CD14-positive monocyte (primary cell): ENCODE measurements around the gene CTDSPL. TPM values are rescaled to one million over a fixed set of nuclear protein-coding genes. Genes with fewer than 3 reads are reported as not detected.
"Not testable (repeated sequence)": the region's sequence is repeated elsewhere in the genome, so short reads cannot be mapped to it uniquely, and the experiment has no call there.

ENCODE experiments used
- DNase-seq, 3 donors: peaks; one replicate each; pipeline ENCODE4 v3.0.0-alpha.2; 2011 to 2022
- H2AFZ ChIP-seq: 2 replicates; pipeline ENCODE4 v1.6.0; 2012; ENCODE audit warnings: mild to moderate bottlenecking, low read depth, low read length, inconsistent platforms; ENCODE audit not compliant: insufficient read depth, poor library complexity, severe bottlenecking
- H3K27ac ChIP-seq, 2 donors: 1 replicate in 1 of 2; 2 replicates in 1 of 2; pipeline ENCODE4 v1.5.1; 2012 to 2013; ENCODE audit warnings: low read length in 2 of 2, control low read depth in 1 of 2, inconsistent platforms in 1 of 2, low read depth in 1 of 2, mild to moderate bottlenecking in 1 of 2
- H3K27me3 ChIP-seq, 2 donors: one replicate each; pipeline versions ENCODE4 v1.6.0 to v1.6.1; 2011 to 2013; ENCODE audit warnings: low read length in 2 of 2; ENCODE audit not compliant: control insufficient read depth in 2 of 2, insufficient read depth in 2 of 2
- H3K36me3 ChIP-seq, 2 donors: replicated peaks in 1 of 2; 1 replicate in 1 of 2; 2 replicates in 1 of 2; pipeline versions ENCODE4 v1.5.1 to v1.6.1; 2012 to 2013; ENCODE audit warnings: low read length in 2 of 2, control low read depth in 1 of 2, inconsistent platforms in 1 of 2, mild to moderate bottlenecking in 1 of 2; ENCODE audit not compliant: insufficient read depth in 2 of 2, control insufficient read depth in 1 of 2
- H3K4me1 ChIP-seq, 2 donors: 1 replicate in 1 of 2; 2 replicates in 1 of 2; pipeline versions ENCODE4 v1.5.1 to v1.6.1; 2012 to 2013; ENCODE audit warnings: low read length in 2 of 2, control low read depth in 1 of 2, inconsistent platforms in 1 of 2, mild to moderate bottlenecking in 1 of 2, moderate library complexity in 1 of 2; ENCODE audit not compliant: insufficient read depth in 2 of 2, control insufficient read depth in 1 of 2
- H3K4me2 ChIP-seq: replicated peaks from 2 replicates; pipeline ENCODE3; 2012; ENCODE audit warnings: low read length, moderate library complexity, mild to moderate bottlenecking; ENCODE audit not compliant: poor library complexity, severe bottlenecking; ENCODE audit errors: extremely low read depth
- H3K4me3 ChIP-seq, 3 experiments: fragments of 200-600 bp in 1 of 3; sonication (generic) in 1 of 3; replicated peaks in 1 of 3; 1 replicate in 2 of 3; 2 replicates in 1 of 3; pipeline ENCODE4 v1.5.1; 2011 to 2013; ENCODE audit warnings: low read length in 3 of 3, mild to moderate bottlenecking in 3 of 3, control low read depth in 2 of 3, low read depth in 2 of 3, inconsistent platforms in 1 of 3, moderate library complexity in 1 of 3
- H3K79me2 ChIP-seq: 2 replicates; pipeline ENCODE4 v1.6.0; 2012; ENCODE audit warnings: mild to moderate bottlenecking, control low read depth, inconsistent platforms, low read length, moderate library complexity; ENCODE audit not compliant: insufficient read depth
- H3K9ac ChIP-seq: 2 replicates; pipeline ENCODE4 v1.6.0; 2017; ENCODE audit warnings: low read length, mild to moderate bottlenecking; ENCODE audit not compliant: insufficient read depth, poor library complexity, severe bottlenecking
- H3K9me3 ChIP-seq, 2 donors: replicated peaks in 1 of 2; 1 replicate in 1 of 2; 2 replicates in 1 of 2; pipeline versions ENCODE4 v1.5.1 to v1.6.1; 2012 to 2013; ENCODE audit warnings: low read length in 2 of 2, control low read depth in 1 of 2; ENCODE audit not compliant: control insufficient read depth in 1 of 2, insufficient read depth in 1 of 2
- H4K20me1 ChIP-seq: 2 replicates; pipeline ENCODE4 v1.6.0; 2012; ENCODE audit warnings: mild to moderate bottlenecking, low read length, control low read depth, moderate library complexity; ENCODE audit not compliant: insufficient read depth
- H3K27ac Mint-ChIP-seq, 7 donors: one replicate each; pipeline ENCODE4 v1.8.0; 2020; ENCODE audit warnings: mild to moderate bottlenecking in 7 of 7, mixed read lengths in 7 of 7, moderate library complexity in 6 of 7, inconsistent platforms in 2 of 7
- H3K27me3 Mint-ChIP-seq, 3 donors: one replicate each; pipeline ENCODE4 v1.8.0; 2021 to 2022; ENCODE audit warnings: low read depth in 3 of 3, mild to moderate bottlenecking in 3 of 3, mixed read lengths in 3 of 3, moderate library complexity in 3 of 3, inconsistent platforms in 1 of 3
- H3K36me3 Mint-ChIP-seq, 2 donors: one replicate each; pipeline ENCODE4 v1.8.0; 2020; ENCODE audit warnings: mixed read lengths in 2 of 2, inconsistent platforms in 1 of 2, mild to moderate bottlenecking in 1 of 2
- H3K4me1 Mint-ChIP-seq: one replicate; pipeline ENCODE4 v1.8.0; 2020; ENCODE audit warnings: mild to moderate bottlenecking, mixed read lengths
- H3K4me3 Mint-ChIP-seq, 2 donors: one replicate each; pipeline ENCODE4 v1.8.0; 2020; ENCODE audit warnings: mild to moderate bottlenecking in 2 of 2, mixed read lengths in 2 of 2, moderate library complexity in 1 of 2
- H3K9me3 Mint-ChIP-seq, 7 donors: one replicate each; pipeline ENCODE4 v1.8.0; 2020 to 2022; ENCODE audit warnings: mixed read lengths in 7 of 7, mild to moderate bottlenecking in 6 of 7, moderate library complexity in 6 of 7, inconsistent platforms in 2 of 7
- WGBS: methylation state at CpG from one replicate; pipeline ENCODE4 v1.1.5; 2013; ENCODE audit warnings: missing lambda C conversion rate; ENCODE audit not compliant: insufficient coverage; 5-methylcytosine and 5-hydroxymethylcytosine counted together
- intact Hi-C, 2 donors: fragments of 100-400 bp; cut with micrococcal nuclease; formaldehyde crosslinking; loops; one replicate each; pipeline versions ENCODE4 v1.15.0 to v1.15.1; 2023
- polyA plus RNA-seq, 3 donors: library from polyadenylated mRNA; depleted of rRNA in 1 of 3; unstranded in 2 of 3; stranded (reverse) in 1 of 3; fragments of 300-500 nt in 2 of 3; fragments of >200 nt in 1 of 3; fragmentation: Illumina TruSeq in 2 of 3; gene quantifications; 1 replicate in 2 of 3; 2 replicates in 1 of 3; pipeline ENCODE4 v1.2.3, GENCODE V29; 2012 to 2021
- small RNA-seq: library from RNA; depleted of rRNA; stranded (forward); fragments of <200 nt; gene quantifications from one replicate; pipeline ENCODE3, GENCODE V24; 2012; ENCODE audit warnings: low read depth; ENCODE audit not compliant: insufficient read length
- TF ChIP-seq, protein P1 (sequence below): fragments of 200-600 bp; IDR thresholded peaks from one replicate; pipeline ENCODE4 v1.8.0; 2022; ENCODE audit warnings: antibody characterized with exemption, mild to moderate bottlenecking

CTDSPL gene
- polyA plus RNA-seq, 3 donors: 0.15 to 0.69 (median 0.33) TPM

DNA sequence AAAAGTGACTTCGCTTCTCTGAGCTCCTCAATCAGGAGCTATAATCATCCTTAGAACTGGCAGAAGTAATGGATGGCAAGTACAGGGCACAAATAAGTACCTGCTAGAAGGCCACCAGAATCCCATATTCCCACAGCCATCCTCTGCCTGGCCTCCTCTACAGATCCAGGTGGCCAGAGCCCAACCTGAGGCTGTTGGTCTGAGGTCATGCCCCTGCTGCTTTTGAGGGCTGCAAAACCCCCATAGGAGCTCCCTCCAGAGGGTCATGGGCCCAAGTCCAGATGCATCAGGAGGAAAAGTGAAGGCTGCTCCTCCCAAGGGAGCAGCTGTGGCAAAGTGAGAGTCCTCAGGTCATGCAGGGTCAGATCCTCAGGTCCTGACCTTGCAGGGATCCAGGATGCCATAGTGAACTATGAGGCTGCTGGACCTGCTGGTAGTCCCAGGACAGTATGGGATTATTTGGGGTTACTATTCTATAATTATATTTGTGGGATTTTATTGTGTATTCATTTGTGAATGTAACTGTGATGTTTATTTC, 170.7 kb downstream of the CTDSPL start:
- Histone ChIP-seq H4K20me1 (no peaks in the 10 kb centered on the region), H3K4me1 (peaks cover 24 to 26% of the 10 kb centered on the region in 2 donors), H3K4me2 (no peak overlapping the region), H3K27me3 (peaks cover 16 to 48% of the 10 kb centered on the region in 2 donors), H3K9me3 (no peaks in the 10 kb centered on the region), H3K79me2 (no peaks in the 10 kb centered on the region), H2AFZ (no peak overlapping the region), H3K36me3 (no peaks in the 10 kb centered on the region), H3K27ac (no peak overlapping the region), H3K9ac (no peak overlapping the region), H3K4me3 (no peak overlapping the region)
- Mint-ChIP-seq H3K4me3 (no peak overlapping the region), H3K36me3 (peaks cover 8 to 14% of the 10 kb centered on the region in 2 donors), H3K9me3 (peaks cover 0 to 9% (median 0%) of the 10 kb centered on the region in 7 donors), H3K27me3 (peaks cover 39 to 53% (median 50%) of the 10 kb centered on the region in 3 donors), H3K4me1 (peaks cover 20% of the 10 kb centered on the region), H3K27ac (no peak overlapping the region)
- DNase-seq: no peak
- WGBS: no CpG with 5 or more reads among the region's 1 CpG
- intact Hi-C loops: no loop called here
- TF ChIP-seq, protein P1, sequence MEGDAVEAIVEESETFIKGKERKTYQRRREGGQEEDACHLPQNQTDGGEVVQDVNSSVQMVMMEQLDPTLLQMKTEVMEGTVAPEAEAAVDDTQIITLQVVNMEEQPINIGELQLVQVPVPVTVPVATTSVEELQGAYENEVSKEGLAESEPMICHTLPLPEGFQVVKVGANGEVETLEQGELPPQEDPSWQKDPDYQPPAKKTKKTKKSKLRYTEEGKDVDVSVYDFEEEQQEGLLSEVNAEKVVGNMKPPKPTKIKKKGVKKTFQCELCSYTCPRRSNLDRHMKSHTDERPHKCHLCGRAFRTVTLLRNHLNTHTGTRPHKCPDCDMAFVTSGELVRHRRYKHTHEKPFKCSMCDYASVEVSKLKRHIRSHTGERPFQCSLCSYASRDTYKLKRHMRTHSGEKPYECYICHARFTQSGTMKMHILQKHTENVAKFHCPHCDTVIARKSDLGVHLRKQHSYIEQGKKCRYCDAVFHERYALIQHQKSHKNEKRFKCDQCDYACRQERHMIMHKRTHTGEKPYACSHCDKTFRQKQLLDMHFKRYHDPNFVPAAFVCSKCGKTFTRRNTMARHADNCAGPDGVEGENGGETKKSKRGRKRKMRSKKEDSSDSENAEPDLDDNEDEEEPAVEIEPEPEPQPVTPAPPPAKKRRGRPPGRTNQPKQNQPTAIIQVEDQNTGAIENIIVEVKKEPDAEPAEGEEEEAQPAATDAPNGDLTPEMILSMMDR: no peak

DNA sequence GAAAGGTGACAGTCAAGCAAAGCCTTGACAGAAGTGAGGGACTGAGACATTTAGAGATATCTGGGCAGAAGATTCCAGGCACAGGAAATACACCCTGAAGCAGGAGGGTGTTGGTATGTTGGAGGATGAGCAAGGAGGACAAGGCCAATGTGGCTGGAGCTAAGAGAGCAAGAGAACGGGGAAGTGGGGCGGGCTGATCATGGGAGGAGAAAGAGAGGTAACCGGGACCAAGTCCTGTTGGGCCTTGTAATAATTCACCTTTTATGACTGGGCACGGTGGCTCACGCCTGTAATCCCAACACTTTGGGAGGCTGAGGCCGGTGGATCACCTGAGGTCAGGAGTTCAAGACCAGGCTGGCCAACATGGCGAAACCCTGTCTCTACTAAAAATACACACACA, 171.9 kb downstream of the CTDSPL start:
- H3K9me3 ChIP-seq, H3K36me3 Mint-ChIP-seq, H3K36me3 ChIP-seq, H3K79me2 ChIP-seq, H4K20me1 ChIP-seq, H3K27ac ChIP-seq, DNase-seq, H3K9me3 Mint-ChIP-seq, H2AFZ ChIP-seq, intact Hi-C loops, H3K27ac Mint-ChIP-seq, H3K4me2 ChIP-seq, H3K4me3 ChIP-seq, H3K9ac ChIP-seq: not testable (repeated sequence)
- Mint-ChIP-seq H3K4me1 (peaks cover 27% of the 10 kb centered on the region), H3K27me3 (peaks cover 27 to 41% (median 40%) of the 10 kb centered on the region in 3 donors), H3K4me3 (peak overlapping the region in 1 of 2 donors; percentile 2)
- peaks cover 6 to 37% of the 10 kb centered on the region in 2 donors for H3K27me3 ChIP-seq
- whole genome bisulfite sequencing: 100% methylated on average over 1 of the region's 7 CpGs
- H3K4me1 ChIP-seq: peaks cover 31 to 32% of the 10 kb centered on the region in 2 donors

Small RNAs within 50 kb of the gene (small RNA-seq; reads per million reads assigned to genes)
- gene MIR26A1 (14.2 reads per million, percentile 82 among the genes with 10 or more reads in this experiment), gene RF00019 (not detected)

Other genes with a start within 250 kb of the CTDSPL start
- gene VILL, start 128.9 kb downstream of the CTDSPL start, polyA plus RNA-seq: 10 to 100 TPM in 1 of 3 donors, 1 to 10 TPM in 2; 4.4 to 29.1 (median 7.4) TPM
- gene PLCD1, start 167.8 kb downstream of the CTDSPL start, polyA plus RNA-seq: 1 to 10 TPM; 4.1 to 6.4 (median 6.0) TPM
- gene DLEC1, start 177.3 kb downstream of the CTDSPL start, polyA plus RNA-seq: under 1 TPM; 0.11 to 0.81 (median 0.14) TPM